PC-3 (cell line): ENCODE data around the gene GTF3C4.

Source experiments
- CTCF ChIP-seq: fragments of 300-600 bp; sonication (generic); conservative IDR thresholded peaks from 2 replicates; pipeline ENCODE4 v1.5.1; 2017; ENCODE audit warnings: antibody characterized with exemption, low read depth, mild to moderate bottlenecking, low read length
- EZH2 ChIP-seq: fragments of 300-600 bp; sonication (generic); IDR thresholded peaks from one replicate; pipeline ENCODE4 v1.6.1; 2017; ENCODE audit warnings: antibody characterized with exemption, mild to moderate bottlenecking, low read length; ENCODE audit not compliant: unreplicated experiment
- EZH2phosphoT487 ChIP-seq: fragments of 300-600 bp; sonication (generic); IDR thresholded peaks from 2 replicates; pipeline ENCODE4 v1.6.1; 2018; ENCODE audit warnings: mild to moderate bottlenecking, antibody characterized with exemption, low read length, borderline replicate concordance

- no peak for TF ChIP-seq CTCF
- no peak for TF ChIP-seq EZH2phosphoT487
- no peak for TF ChIP-seq EZH2
Observed at GRCh38 chr9:132710333-132710732, 40.1 kb downstream of the GTF3C4 start.
